ENCODE data around the gene U2AF2. TPM values are rescaled to one million over a fixed set of nuclear protein-coding genes. Genes with fewer than 3 reads are reported as not detected.

The U2AF2 gene
- total RNA-seq, 1 donor from 2014 or later = 194 TPM

DNA sequence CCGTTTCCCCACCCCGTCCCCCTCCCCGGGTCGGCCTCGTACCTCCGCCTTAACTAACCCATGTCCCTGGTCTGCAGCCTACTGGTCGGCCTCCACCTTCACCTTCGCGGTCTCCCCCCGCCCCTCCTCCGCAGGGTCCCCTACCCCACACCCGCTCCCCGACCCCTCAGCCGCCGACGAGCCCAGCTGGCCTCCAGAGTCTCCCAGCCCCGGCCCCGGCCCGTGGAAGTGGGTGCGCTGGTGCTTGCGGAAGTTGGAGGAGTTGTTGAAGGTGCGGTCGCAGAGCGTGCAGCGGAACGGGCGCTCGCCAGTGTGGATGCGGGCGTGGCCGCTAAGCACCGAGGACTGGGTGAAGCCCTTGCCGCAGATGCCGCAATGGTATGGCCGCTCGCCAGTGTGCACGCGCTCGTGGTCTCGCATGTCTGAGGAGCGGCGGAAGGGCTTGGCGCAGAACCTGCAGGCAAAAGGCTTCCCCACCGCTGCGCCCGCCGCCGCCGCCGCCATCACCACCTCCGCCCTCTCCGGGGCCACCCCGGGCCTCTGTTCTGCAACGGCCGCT is 33.1 kb upstream of the U2AF2 start:
- Mint-ChIP-seq H3K4me1 (ENCODE audit: low read depth, unreplicated experiment) (peaks cover 6% of the 10 kb centered on the region), H3K9me3 (ENCODE audit: unreplicated experiment) (no peaks in the 10 kb centered on the region), H3K27me3 (ENCODE audit: low read depth, unreplicated experiment) (no peaks in the 10 kb centered on the region), H3K4me3 (ENCODE audit: unreplicated experiment) (no peak overlapping the region), H3K36me3 (ENCODE audit: low read depth, unreplicated experiment) (peaks cover 8% of the 10 kb centered on the region), H3K27ac (ENCODE audit: unreplicated experiment) (no peak overlapping the region)
- H2AFZ ChIP-seq (ENCODE audit: low read depth, low read length) = no peak overlapping the region
- no peak overlapping the region for H3K9ac ChIP-seq (ENCODE audit: low read length)
- H3K27ac ChIP-seq (ENCODE audit: low read depth, low read length) = no peak overlapping the region
- H3K36me3 ChIP-seq (ENCODE audit: insufficient read depth, low read length) = no peaks in the 10 kb centered on the region
- no peaks in the 10 kb centered on the region for H3K9me3 ChIP-seq (ENCODE audit: insufficient read depth, low read depth, low read length)
- H4K20me1 ChIP-seq (ENCODE audit: insufficient read depth, low read length) = peaks cover 17% of the 10 kb centered on the region
- no peak for FAIRE-seq
- no peak for DNase-seq (ENCODE audit: low read depth)
- H3K4me2 ChIP-seq (ENCODE audit: low read length) = no peak overlapping the region
- no peak overlapping the region for H3K4me3 ChIP-seq (ENCODE audit: insufficient read depth, low read depth, low read length)
- no peaks in the 10 kb centered on the region for H3K27me3 ChIP-seq (ENCODE audit: insufficient read depth, low read length)
- H3K4me1 ChIP-seq (ENCODE audit: insufficient read depth, low read length) = no peaks in the 10 kb centered on the region
- peaks cover 8% of the 10 kb centered on the region for H3K79me2 ChIP-seq (ENCODE audit: insufficient read depth, low read length)
- TF ChIP-seq EZH2 (IDR thresholded peaks at IDR 0.05; ENCODE audit: insufficient read depth, low read length) = no peak
- TF ChIP-seq, protein P1, sequence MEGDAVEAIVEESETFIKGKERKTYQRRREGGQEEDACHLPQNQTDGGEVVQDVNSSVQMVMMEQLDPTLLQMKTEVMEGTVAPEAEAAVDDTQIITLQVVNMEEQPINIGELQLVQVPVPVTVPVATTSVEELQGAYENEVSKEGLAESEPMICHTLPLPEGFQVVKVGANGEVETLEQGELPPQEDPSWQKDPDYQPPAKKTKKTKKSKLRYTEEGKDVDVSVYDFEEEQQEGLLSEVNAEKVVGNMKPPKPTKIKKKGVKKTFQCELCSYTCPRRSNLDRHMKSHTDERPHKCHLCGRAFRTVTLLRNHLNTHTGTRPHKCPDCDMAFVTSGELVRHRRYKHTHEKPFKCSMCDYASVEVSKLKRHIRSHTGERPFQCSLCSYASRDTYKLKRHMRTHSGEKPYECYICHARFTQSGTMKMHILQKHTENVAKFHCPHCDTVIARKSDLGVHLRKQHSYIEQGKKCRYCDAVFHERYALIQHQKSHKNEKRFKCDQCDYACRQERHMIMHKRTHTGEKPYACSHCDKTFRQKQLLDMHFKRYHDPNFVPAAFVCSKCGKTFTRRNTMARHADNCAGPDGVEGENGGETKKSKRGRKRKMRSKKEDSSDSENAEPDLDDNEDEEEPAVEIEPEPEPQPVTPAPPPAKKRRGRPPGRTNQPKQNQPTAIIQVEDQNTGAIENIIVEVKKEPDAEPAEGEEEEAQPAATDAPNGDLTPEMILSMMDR (IDR thresholded peaks at IDR 0.05; ENCODE audit: insufficient read depth, low read depth, low read length) = no peak

DNA sequence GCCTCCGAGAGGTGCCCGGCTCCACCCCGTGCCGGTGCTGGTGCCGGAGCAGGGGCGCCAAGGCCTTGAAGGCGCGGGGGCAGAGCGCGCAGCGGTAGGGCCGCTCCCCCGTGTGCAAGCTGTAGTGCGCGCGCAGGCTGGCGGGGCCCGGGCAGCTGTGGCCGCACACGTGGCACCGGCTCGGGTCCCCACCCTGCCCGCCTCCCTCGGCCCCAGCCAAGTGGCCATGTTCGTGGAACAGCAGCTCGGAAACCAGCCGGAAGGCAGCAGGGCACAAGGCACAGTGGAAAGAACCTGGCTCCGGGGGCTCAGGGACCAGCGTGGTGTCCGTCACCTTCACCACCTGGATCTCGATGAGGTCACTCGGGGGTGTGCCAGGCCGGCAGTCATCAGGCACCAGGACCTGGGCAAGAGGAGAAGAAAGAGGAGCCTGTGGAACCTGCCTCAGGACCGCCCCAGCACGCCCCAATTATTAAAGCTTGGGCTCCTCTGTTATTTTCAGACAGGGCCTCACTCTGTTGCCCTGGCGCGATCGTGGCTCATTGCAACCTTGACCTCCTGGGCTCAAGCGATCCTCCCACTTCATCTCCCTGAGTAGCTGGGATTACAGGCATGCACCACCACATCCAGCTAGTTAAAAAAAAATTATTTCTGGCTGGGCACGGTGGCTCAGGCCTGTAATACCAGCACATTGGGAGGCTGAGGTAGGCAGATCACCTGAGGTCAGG is 32.4 kb upstream of the U2AF2 start:
- no peaks in the 10 kb centered on the region for H3K9me3 Mint-ChIP-seq (ENCODE audit: unreplicated experiment)
- H3K27ac ChIP-seq (ENCODE audit: low read depth, low read length) = no peak overlapping the region
- peaks cover 8% of the 10 kb centered on the region for H3K79me2 ChIP-seq (ENCODE audit: insufficient read depth, low read length)
- H3K9ac ChIP-seq (ENCODE audit: low read length) = no peak overlapping the region
- no peaks in the 10 kb centered on the region for H3K27me3 ChIP-seq (ENCODE audit: insufficient read depth, low read length)
- H3K36me3 ChIP-seq (ENCODE audit: insufficient read depth, low read length) = no peaks in the 10 kb centered on the region
- peaks cover 6% of the 10 kb centered on the region for H3K4me1 Mint-ChIP-seq (ENCODE audit: low read depth, unreplicated experiment)
- no peak overlapping the region for H2AFZ ChIP-seq (ENCODE audit: low read depth, low read length)
- H3K4me3 ChIP-seq (ENCODE audit: insufficient read depth, low read depth, low read length) = no peak overlapping the region
- H3K27ac Mint-ChIP-seq (ENCODE audit: unreplicated experiment) = no peak overlapping the region
- H3K9me3 ChIP-seq (ENCODE audit: insufficient read depth, low read depth, low read length) = no peaks in the 10 kb centered on the region
- H4K20me1 ChIP-seq (ENCODE audit: insufficient read depth, low read length) = peaks cover 14% of the 10 kb centered on the region
- TF ChIP-seq, protein P1 (IDR thresholded peaks at IDR 0.05; ENCODE audit: insufficient read depth, low read depth, low read length) = no peak
- TF ChIP-seq EZH2 (IDR thresholded peaks at IDR 0.05; ENCODE audit: insufficient read depth, low read length) = no peak
- FAIRE-seq (no peak), DNase-seq (ENCODE audit: low read depth) (no peak)
- no peaks in the 10 kb centered on the region for H3K27me3 Mint-ChIP-seq (ENCODE audit: low read depth, unreplicated experiment)
- H3K4me1 ChIP-seq (ENCODE audit: insufficient read depth, low read length) = no peaks in the 10 kb centered on the region
- peaks cover 6% of the 10 kb centered on the region for H3K36me3 Mint-ChIP-seq (ENCODE audit: low read depth, unreplicated experiment)
- H3K4me2 ChIP-seq (ENCODE audit: low read length) = no peak overlapping the region
- no peak overlapping the region for H3K4me3 Mint-ChIP-seq (ENCODE audit: unreplicated experiment)

DNA sequence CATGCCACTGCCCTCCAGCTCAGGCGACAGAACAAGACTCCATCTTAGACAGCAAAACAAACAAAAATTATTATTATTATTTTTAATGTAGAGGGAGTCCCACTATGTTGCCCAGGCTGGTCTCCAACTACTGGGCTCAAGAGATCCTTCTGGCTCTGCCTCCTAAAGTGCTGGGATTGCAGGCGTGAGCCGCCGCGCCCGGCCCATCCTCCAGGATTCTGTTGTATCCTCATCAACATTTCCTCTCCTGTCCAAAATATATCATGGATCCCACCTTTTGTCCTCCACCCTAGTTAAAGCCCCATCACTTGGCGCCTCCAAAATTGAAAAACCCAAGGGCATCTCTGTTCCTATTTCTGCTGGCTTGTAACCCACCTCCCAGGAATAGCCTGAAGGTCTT is 31.7 kb upstream of the U2AF2 start:
- H3K36me3 Mint-ChIP-seq (ENCODE audit: low read depth, unreplicated experiment) = peaks cover 2% of the 10 kb centered on the region
- H3K79me2 ChIP-seq (ENCODE audit: insufficient read depth, low read length) = peaks cover 8% of the 10 kb centered on the region
- no peaks in the 10 kb centered on the region for H3K9me3 Mint-ChIP-seq (ENCODE audit: unreplicated experiment)
- no peak overlapping the region for H3K27ac ChIP-seq (ENCODE audit: low read depth, low read length)
- no peaks in the 10 kb centered on the region for H3K27me3 ChIP-seq (ENCODE audit: insufficient read depth, low read length)
- no peaks in the 10 kb centered on the region for H3K9me3 ChIP-seq (ENCODE audit: insufficient read depth, low read depth, low read length)
- H3K9ac ChIP-seq (ENCODE audit: low read length) = no peak overlapping the region
- H2AFZ ChIP-seq (ENCODE audit: low read depth, low read length) = no peak overlapping the region
- peak overlapping the region; percentile 64 for H3K4me2 ChIP-seq (ENCODE audit: low read length)
- H3K4me3 Mint-ChIP-seq (ENCODE audit: unreplicated experiment) = peak overlapping the region; percentile 89
- no peak overlapping the region for H3K27ac Mint-ChIP-seq (ENCODE audit: unreplicated experiment)
- no peaks in the 10 kb centered on the region for H3K36me3 ChIP-seq (ENCODE audit: insufficient read depth, low read length)
- H3K27me3 Mint-ChIP-seq (ENCODE audit: low read depth, unreplicated experiment) = no peaks in the 10 kb centered on the region
- TF ChIP-seq EZH2 (IDR thresholded peaks at IDR 0.05; ENCODE audit: insufficient read depth, low read length) = no peak
- TF ChIP-seq, protein P1 (IDR thresholded peaks at IDR 0.05; ENCODE audit: insufficient read depth, low read depth, low read length) = no peak
- peaks cover 6% of the 10 kb centered on the region for H3K4me1 Mint-ChIP-seq (ENCODE audit: low read depth, unreplicated experiment)
- H3K4me1 ChIP-seq (ENCODE audit: insufficient read depth, low read length) = no peaks in the 10 kb centered on the region
- DNase-seq (ENCODE audit: low read depth) = no peak
- no peak for FAIRE-seq
- H4K20me1 ChIP-seq (ENCODE audit: insufficient read depth, low read length) = peaks cover 13% of the 10 kb centered on the region
- H3K4me3 ChIP-seq (ENCODE audit: insufficient read depth, low read depth, low read length) = no peak overlapping the region

Measured in astrocyte (in vitro differentiated cells and primary cell).